ENCODE measurements around the gene SAYSD1. TPM values are rescaled to one million over a fixed set of nuclear protein-coding genes. Genes with fewer than 3 reads are reported as not detected.

The SAYSD1 gene
- polyA plus RNA-seq, 3 donors: 4.3 to 15.5 (median 12.0) TPM

- Histone ChIP-seq H4K20me1 (ENCODE audit: insufficient read depth, low read length) (no peaks in the 10 kb centered on the region), H3K27me3 (ENCODE audit: control insufficient read depth in 2 of 2, insufficient read depth in 2 of 2, low read length in 2 of 2) (no peaks in the 10 kb centered on the region), H3K4me3 (replicated peaks in 1 of 3; ENCODE audit: low read depth in 2 of 3, low read length in 3 of 3) (no peak overlapping the region), H3K9me3 (replicated peaks in 1 of 2; ENCODE audit: control insufficient read depth in 1 of 2, insufficient read depth in 1 of 2, low read length in 2 of 2) (no peaks in the 10 kb centered on the region), H3K4me1 (ENCODE audit: control insufficient read depth in 1 of 2, insufficient read depth in 2 of 2, low read length in 2 of 2) (no peaks in the 10 kb centered on the region), H3K36me3 (replicated peaks in 1 of 2; ENCODE audit: control insufficient read depth in 1 of 2, insufficient read depth in 2 of 2, low read length in 2 of 2) (peaks cover 5 to 21% of the 10 kb centered on the region in 2 donors), H3K27ac (ENCODE audit: low read depth in 1 of 2, low read length in 2 of 2) (no peak overlapping the region), H3K9ac (ENCODE audit: insufficient read depth, low read length, poor library complexity, severe bottlenecking) (no peak overlapping the region), H2AFZ (ENCODE audit: insufficient read depth, low read depth, low read length, poor library complexity, severe bottlenecking) (no peak overlapping the region), H3K79me2 (ENCODE audit: insufficient read depth, low read length) (no peaks in the 10 kb centered on the region), H3K4me2 (replicated peaks; ENCODE audit: extremely low read depth, low read length, poor library complexity, severe bottlenecking) (no peak overlapping the region)
- Mint-ChIP-seq H3K27ac (no peak overlapping the region), H3K9me3 (peaks cover 0 to 1% (median 0%) of the 10 kb centered on the region in 7 donors), H3K27me3 (ENCODE audit: low read depth in 3 of 3) (peaks cover 2 to 9% (median 2%) of the 10 kb centered on the region in 3 donors), H3K4me1 (no peaks in the 10 kb centered on the region), H3K36me3 (peaks cover 22 to 24% of the 10 kb centered on the region in 2 donors), H3K4me3 (peak overlapping the region in 1 of 2 donors; percentile 26)
- no peak for TF ChIP-seq CTCF (IDR thresholded peaks at IDR 0.05)
- DNase-seq: no peak
- intact Hi-C loops (cut with micrococcal nuclease): no loop called here
- 0% methylated on average over 2 of the region's 3 CpGs for WGBS (ENCODE audit: insufficient coverage)
These were observed 14.6 kb downstream of the SAYSD1 start for GRCh38 chr6:39100358-39100757.

GRCh38 chr6:39095578-39095977 lies 19.4 kb downstream of the SAYSD1 start:
- Histone ChIP-seq H2AFZ (ENCODE audit: insufficient read depth, low read depth, low read length, poor library complexity, severe bottlenecking) (no peak overlapping the region), H3K79me2 (ENCODE audit: insufficient read depth, low read length) (no peaks in the 10 kb centered on the region), H3K9ac (ENCODE audit: insufficient read depth, low read length, poor library complexity, severe bottlenecking) (no peak overlapping the region), H3K36me3 (replicated peaks in 1 of 2; ENCODE audit: control insufficient read depth in 1 of 2, insufficient read depth in 2 of 2, low read length in 2 of 2) (no peaks in the 10 kb centered on the region), H3K9me3 (replicated peaks in 1 of 2; ENCODE audit: control insufficient read depth in 1 of 2, insufficient read depth in 1 of 2, low read length in 2 of 2) (no peaks in the 10 kb centered on the region), H3K4me1 (ENCODE audit: control insufficient read depth in 1 of 2, insufficient read depth in 2 of 2, low read length in 2 of 2) (no peaks in the 10 kb centered on the region), H4K20me1 (ENCODE audit: insufficient read depth, low read length) (no peaks in the 10 kb centered on the region), H3K27ac (ENCODE audit: low read depth in 1 of 2, low read length in 2 of 2) (no peak overlapping the region), H3K27me3 (ENCODE audit: control insufficient read depth in 2 of 2, insufficient read depth in 2 of 2, low read length in 2 of 2) (peaks cover 7 to 19% of the 10 kb centered on the region in 2 donors), H3K4me3 (replicated peaks in 1 of 3; ENCODE audit: low read depth in 2 of 3, low read length in 3 of 3) (no peak overlapping the region), H3K4me2 (replicated peaks; ENCODE audit: extremely low read depth, low read length, poor library complexity, severe bottlenecking) (no peak overlapping the region)
- intact Hi-C loops (cut with micrococcal nuclease): no loop called here
- no peak for TF ChIP-seq CTCF (IDR thresholded peaks at IDR 0.05)
- H3K27ac Mint-ChIP-seq: no peak overlapping the region
- no peaks in the 10 kb centered on the region for H3K4me1 Mint-ChIP-seq
- peaks cover 21 to 26% (median 24%) of the 10 kb centered on the region in 3 donors for H3K27me3 Mint-ChIP-seq (ENCODE audit: low read depth in 3 of 3)
- peaks cover 0 to under 1% of the 10 kb centered on the region in 2 donors for H3K36me3 Mint-ChIP-seq
- no peak overlapping the region for H3K4me3 Mint-ChIP-seq
- no peak for DNase-seq
- H3K9me3 Mint-ChIP-seq: peaks cover 0 to 1% (median 0%) of the 10 kb centered on the region in 7 donors

Measured in CD14-positive monocyte (primary cell).